HepG2 (cell line): ENCODE data around the gene ZCCHC17. TPM values are rescaled to one million over a fixed set of nuclear protein-coding genes. Genes with fewer than 3 reads are reported as not detected.

Experiments used
- AHR ChIP-seq: IDR thresholded peaks from 2 replicates; pipeline ENCODE4 v1.6.1; 2018; ENCODE audit warnings: missing genetic modification reagents, missing compliant biosample characterization
- ERF ChIP-seq: IDR thresholded peaks from 2 replicates; pipeline ENCODE4 v1.6.1; 2018; ENCODE audit warnings: missing biosample characterization, missing genetic modification reagents
- HOXA9 ChIP-seq: sonication (generic); formaldehyde crosslinking; IDR thresholded peaks from 2 replicates; pipeline ENCODE4 v1.8.1; 2022; ENCODE audit warnings: missing genetic modification reagents, mild to moderate bottlenecking, moderate library complexity, borderline replicate concordance
- IRF2 ChIP-seq: IDR thresholded peaks from 2 replicates; pipeline ENCODE4 v1.6.1; 2018; ENCODE audit warnings: missing genetic modification reagents, missing compliant biosample characterization
- KDM5A ChIP-seq: fragments of 200-600 bp; sonication (generic); IDR thresholded peaks from 2 replicates; pipeline ENCODE4 v1.7.0; 2018; ENCODE audit warnings: antibody characterized with exemption, mild to moderate bottlenecking, low read length, borderline replicate concordance
- MAX ChIP-seq: IDR thresholded peaks from 2 replicates; pipeline ENCODE4 v1.6.1; 2012; ENCODE audit warnings: inconsistent platforms
- PAXIP1 ChIP-seq: sonication (generic); formaldehyde crosslinking; conservative IDR thresholded peaks from 2 replicates; pipeline ENCODE4 v1.4.0; 2020; ENCODE audit warnings: mild to moderate bottlenecking, missing genetic modification reagents, moderate library complexity
- POLR2G ChIP-seq: fragments of 200-400 bp; formaldehyde crosslinking; IDR thresholded peaks from 2 replicates; pipeline ENCODE4 v1.6.1; 2018; ENCODE audit warnings: mild to moderate bottlenecking, low read depth, low read length, moderate library complexity
- SALL1 ChIP-seq: sonication (generic); formaldehyde crosslinking; IDR thresholded peaks from 2 replicates; pipeline ENCODE4 v1.8.0; 2022; ENCODE audit warnings: mild to moderate bottlenecking, missing genetic modification reagents
- TEF ChIP-seq: sonication (generic); formaldehyde crosslinking; IDR thresholded peaks from 2 replicates; pipeline ENCODE4 v1.5.0; 2020; ENCODE audit warnings: missing genetic modification reagents
- TFE3 ChIP-seq: IDR thresholded peaks from 2 replicates; pipeline ENCODE4 v1.6.1; 2016
- ZNF331 ChIP-seq: sonication (generic); formaldehyde crosslinking; IDR thresholded peaks from 2 replicates; pipeline ENCODE4 v1.4.0; 2020; ENCODE audit warnings: missing genetic modification reagents
- ZNF451 ChIP-seq: sonication (generic); formaldehyde crosslinking; IDR thresholded peaks from 2 replicates; pipeline ENCODE4 v1.5.0; 2020; ENCODE audit warnings: mild to moderate bottlenecking, missing genetic modification reagents
- ZNF609 ChIP-seq: sonication (generic); formaldehyde crosslinking; IDR thresholded peaks from 2 replicates; pipeline ENCODE4 v1.4.0; 2020; ENCODE audit warnings: mild to moderate bottlenecking, missing genetic modification reagents, borderline replicate concordance
- ZSCAN20 ChIP-seq: sonication (generic); formaldehyde crosslinking; IDR thresholded peaks from 2 replicates; pipeline ENCODE4 v1.4.0; 2020; ENCODE audit warnings: missing genetic modification reagents, mild to moderate bottlenecking, borderline replicate concordance
- polyA plus RNA-seq, 8 experiments: library from polyadenylated mRNA; depleted of rRNA in 3 of 8; stranded (reverse) in 7 of 8; unstranded in 1 of 8; fragments of >200 nt; fragmentation: Illumina TruSeq in 4 of 8; extraction: Trizol in 4 of 8; gene quantifications; 2 replicates each; pipeline versions ENCODE4 v1.2.1 to v1.2.3, GENCODE V29; 2011 to 2016; ENCODE audit warnings: low read depth in 4 of 8, missing spikeins in 1 of 8, mixed read lengths in 1 of 8; ENCODE audit not compliant: insufficient read depth in 1 of 8
- total RNA-seq, 5 experiments: library from RNA; depleted of rRNA; stranded (reverse); fragments of >200 nt; fragmentation: Illumina TruSeq; extraction: Trizol; gene quantifications; 2 replicates each; pipeline ENCODE4 v1.2.3, GENCODE V29; 2016; ENCODE audit warnings: low read depth in 1 of 5

ZCCHC17 gene
- total and polyA plus RNA-seq, 2 of the 13 experiments (the other 11 are each of a cell fraction or from before 2014, with no cell fraction given) = 20.5 to 53.0 TPM

GRCh38 chr1:31373056-31373896 is 76.4 kb downstream of the ZCCHC17 start, which contains the start of gene FABP3 (continued):
- TF ChIP-seq PAXIP1 (CRISPR knock-in tag) (0 out of 2 replicates have a peak, but pooled peaks have one; percentile 23), POLR2G (peak; percentile 36; the same call in 1 of the 2 replicates), ZSCAN20 (no peak), HOXA9 (CRISPR knock-in tag) (no peak), MAX (peak; percentile 88), ZNF451 (peak; percentile 13; the same call in 1 of the 2 replicates), ERF (CRISPR knock-in tag) (peak; percentile 69), KDM5A (no peak), ZNF609 (peak; percentile 40; the same call in 1 of the 2 replicates), AHR (CRISPR knock-in tag) (no peak), IRF2 (CRISPR knock-in tag) (no peak), TEF (no peak), ZNF331 (CRISPR knock-in tag) (peak; percentile 61; the same call in 1 of the 2 replicates), SALL1 (CRISPR knock-in tag) (peak; percentile 71), TFE3 (peak; percentile 65)
